ENCODE measurements around the gene TBC1D8.

DNA sequence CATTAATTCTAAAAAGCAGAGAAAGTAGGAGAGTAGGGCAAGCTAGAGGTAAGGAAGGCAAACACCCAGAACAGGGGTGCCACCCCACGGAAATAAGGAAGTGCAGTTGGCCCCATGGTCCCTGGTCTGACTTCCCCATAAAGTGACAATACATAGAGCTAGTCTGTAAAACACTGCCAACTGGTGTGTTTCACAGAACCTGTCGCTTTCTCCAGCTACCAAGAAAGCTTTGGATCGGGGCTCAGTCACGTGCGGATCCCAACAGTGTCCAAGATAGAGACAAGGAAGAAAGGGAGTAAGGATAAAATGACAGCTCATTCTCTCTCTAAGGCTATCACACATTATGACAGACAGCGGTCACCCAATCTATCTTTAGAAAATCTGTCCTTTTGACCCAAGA, 36.4 kb downstream of the TBC1D8 start:
- TF ChIP-seq, protein P1, sequence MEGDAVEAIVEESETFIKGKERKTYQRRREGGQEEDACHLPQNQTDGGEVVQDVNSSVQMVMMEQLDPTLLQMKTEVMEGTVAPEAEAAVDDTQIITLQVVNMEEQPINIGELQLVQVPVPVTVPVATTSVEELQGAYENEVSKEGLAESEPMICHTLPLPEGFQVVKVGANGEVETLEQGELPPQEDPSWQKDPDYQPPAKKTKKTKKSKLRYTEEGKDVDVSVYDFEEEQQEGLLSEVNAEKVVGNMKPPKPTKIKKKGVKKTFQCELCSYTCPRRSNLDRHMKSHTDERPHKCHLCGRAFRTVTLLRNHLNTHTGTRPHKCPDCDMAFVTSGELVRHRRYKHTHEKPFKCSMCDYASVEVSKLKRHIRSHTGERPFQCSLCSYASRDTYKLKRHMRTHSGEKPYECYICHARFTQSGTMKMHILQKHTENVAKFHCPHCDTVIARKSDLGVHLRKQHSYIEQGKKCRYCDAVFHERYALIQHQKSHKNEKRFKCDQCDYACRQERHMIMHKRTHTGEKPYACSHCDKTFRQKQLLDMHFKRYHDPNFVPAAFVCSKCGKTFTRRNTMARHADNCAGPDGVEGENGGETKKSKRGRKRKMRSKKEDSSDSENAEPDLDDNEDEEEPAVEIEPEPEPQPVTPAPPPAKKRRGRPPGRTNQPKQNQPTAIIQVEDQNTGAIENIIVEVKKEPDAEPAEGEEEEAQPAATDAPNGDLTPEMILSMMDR (IDR thresholded peaks at IDR 0.05): no peak
- TF ChIP-seq EZH2 (IDR thresholded peaks at IDR 0.05) (no peak), EZH2phosphoT487 (IDR thresholded peaks at IDR 0.05) (no peak)

Data from neural progenitor cell (in vitro differentiated cells).